ENCODE results near the gene THPO.

DNA sequence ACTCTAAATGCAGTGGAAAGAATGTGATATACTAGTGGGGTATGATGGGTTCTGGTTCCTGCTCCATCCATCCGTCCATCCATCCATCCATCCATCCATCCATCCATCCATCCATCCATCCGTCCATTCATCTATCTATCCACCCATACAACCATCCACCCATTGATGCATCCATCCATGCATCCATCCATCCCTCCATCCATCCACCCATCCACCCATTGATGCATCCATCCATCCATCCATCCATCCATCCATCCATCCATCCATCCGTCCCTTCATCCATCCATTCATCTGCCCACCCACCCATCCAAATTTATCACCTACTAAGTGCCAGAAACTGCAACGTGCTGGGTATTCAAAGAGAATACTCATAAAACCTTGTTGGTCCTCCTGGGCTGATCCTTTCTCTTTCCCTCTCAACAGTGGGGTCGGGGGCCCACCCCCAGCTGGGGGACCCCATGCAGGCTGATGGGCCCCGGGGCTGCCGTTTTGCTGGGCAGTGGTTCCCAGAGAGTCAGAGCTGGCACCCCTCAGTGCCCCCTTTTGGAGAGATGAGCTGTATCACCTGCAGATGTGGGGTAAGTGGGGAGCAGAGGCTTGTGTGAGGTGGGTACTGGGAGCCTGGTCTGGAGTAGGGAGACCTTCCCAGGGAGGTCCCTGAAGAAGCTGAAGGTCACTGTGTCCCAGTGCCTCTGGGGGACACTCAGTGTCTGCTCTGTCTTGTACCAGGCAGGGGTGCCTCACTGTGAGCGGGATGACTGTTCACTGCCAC lies 10.3 kb upstream of the THPO start:
- no peak for TF ChIP-seq POLR2A (IDR thresholded peaks at IDR 0.05)
- TF ChIP-seq, protein P1, sequence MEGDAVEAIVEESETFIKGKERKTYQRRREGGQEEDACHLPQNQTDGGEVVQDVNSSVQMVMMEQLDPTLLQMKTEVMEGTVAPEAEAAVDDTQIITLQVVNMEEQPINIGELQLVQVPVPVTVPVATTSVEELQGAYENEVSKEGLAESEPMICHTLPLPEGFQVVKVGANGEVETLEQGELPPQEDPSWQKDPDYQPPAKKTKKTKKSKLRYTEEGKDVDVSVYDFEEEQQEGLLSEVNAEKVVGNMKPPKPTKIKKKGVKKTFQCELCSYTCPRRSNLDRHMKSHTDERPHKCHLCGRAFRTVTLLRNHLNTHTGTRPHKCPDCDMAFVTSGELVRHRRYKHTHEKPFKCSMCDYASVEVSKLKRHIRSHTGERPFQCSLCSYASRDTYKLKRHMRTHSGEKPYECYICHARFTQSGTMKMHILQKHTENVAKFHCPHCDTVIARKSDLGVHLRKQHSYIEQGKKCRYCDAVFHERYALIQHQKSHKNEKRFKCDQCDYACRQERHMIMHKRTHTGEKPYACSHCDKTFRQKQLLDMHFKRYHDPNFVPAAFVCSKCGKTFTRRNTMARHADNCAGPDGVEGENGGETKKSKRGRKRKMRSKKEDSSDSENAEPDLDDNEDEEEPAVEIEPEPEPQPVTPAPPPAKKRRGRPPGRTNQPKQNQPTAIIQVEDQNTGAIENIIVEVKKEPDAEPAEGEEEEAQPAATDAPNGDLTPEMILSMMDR (IDR thresholded peaks at IDR 0.05 in 8 of 11, conservative IDR thresholded peaks at IDR 0.05 in 3 of 11) = no peak
- TF ChIP-seq POLR2AphosphoS5 (IDR thresholded peaks at IDR 0.05) = no peak
